Activated CD8-positive, alpha-beta memory T cell treated with anti-CD3 and anti-CD28 coated beads, Interleukin-2, amount 50 U/mL, for 4 hours (primary cell): ENCODE results near the gene PES1.
"Not testable (repeated sequence)": the region's sequence is repeated elsewhere in the genome, so short reads cannot be mapped to it uniquely, and the experiment has no call there.

Source experiments
- DNase-seq: peaks from one replicate; pipeline ENCODE4 v3.0.0-alpha.2; 2020

PES1 gene

GRCh38 chr22:30574095-30574981 lies 17.4 kb downstream of the PES1 start, which contains the start of gene GAL3ST1:
Gene GAL3ST1 (minus strand): TSS chr22:30574665. CDS start chr22:30557392, 17,273 bp downstream.
- DNase-seq = no peak

GRCh38 chr22:30573594-30574094 lies 18.1 kb downstream of the PES1 start:
- no peak for DNase-seq

GRCh38 chr22:30572840-30573593 lies 18.7 kb downstream of the PES1 start:
- DNase-seq = no peak

DNA sequence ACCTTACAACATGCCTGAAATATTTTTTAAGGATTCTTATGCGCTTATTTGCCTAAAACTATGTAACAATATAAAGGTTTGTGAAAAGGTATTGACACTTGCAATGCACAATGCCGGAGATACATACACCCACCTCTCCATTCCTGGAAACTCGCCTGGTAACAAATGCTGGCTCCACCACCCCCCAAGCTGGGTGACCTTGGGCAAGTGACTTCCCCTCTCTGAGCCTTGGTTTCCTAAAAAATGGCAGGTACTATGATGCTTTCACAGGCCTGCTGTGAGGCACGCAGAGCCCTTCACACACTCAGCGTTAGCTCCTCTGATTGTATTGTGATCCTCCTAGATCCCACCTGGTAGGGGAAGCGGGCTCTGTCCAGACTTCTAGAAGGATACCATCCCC lies 19.5 kb downstream of the PES1 start:
- no peak for DNase-seq

GRCh38 chr22:30569674-30570202 lies 22.0 kb downstream of the PES1 start:
- DNase-seq = no peak

DNA sequence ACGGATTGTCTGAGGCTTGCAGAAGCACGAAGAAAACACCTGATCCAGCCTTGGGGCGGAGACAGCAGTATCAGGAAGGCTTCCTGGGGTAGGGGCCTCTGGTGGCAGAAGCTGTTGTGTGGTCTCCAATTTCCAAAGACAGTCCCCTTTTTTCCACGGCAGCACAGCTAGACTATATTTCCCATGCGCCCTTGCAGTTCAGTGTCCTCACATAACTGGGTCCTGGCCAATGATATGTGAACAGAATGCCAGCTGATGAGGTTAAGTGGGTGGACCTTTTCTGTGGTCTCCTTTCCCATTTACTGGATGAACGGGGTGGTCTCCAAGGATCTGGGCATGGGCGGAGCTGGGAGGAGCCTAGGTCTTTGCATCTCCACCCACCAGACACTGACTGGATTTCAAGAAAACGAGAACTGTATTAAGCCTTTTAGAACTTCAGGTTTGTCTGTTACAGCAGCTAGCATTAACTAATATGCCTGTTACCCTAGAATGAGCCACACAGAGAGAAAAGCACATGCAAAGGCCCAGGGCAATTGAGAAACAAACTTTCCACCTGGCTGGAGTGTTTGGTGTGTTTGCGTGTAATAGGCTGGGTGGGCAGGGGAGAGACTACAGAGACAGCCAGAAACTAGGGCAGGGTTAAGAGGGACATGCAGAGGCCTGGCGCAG lies 23.4 kb downstream of the PES1 start:
- DNase-seq = no peak

DNA sequence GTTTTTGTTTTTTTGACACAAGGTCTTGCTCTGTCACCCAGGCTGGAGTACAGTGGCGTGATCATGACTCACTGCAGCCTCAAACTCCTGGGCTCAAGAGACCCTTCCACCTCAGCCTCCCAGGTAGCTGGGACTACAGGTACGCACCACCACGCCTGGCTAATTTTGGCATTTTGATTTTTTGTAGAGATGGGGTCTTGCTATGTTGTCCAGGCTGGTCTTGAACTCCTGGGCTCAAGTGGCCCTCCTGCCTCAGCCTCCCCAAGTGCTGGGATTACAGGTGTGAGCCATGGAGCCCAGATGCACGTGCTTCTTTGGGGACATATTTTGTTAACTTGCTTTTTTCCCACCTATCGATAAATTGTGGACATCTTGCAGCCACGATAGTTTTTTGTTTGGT lies 24.4 kb downstream of the PES1 start:
- not testable (repeated sequence) for DNase-seq

DNA sequence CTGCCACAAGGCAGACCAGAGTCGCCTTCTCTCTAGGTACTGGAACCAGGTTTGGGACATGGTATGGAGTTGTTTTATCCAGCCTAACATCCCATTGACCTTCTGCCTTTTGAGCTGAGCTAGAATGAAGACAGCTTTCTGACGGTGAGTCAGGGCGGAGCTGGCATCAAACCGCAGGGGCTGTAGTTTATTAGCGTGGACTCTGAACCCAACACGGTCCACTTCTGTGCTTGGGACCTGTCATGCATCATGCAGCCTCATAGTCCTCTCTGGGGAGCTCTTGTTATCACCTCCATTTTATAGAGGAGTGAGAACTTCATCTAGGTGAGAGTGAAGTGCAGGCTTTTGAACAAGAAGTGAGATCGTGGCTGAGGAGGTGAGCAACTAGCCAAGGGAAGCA lies 25.6 kb downstream of the PES1 start:
- no peak for DNase-seq

DNA sequence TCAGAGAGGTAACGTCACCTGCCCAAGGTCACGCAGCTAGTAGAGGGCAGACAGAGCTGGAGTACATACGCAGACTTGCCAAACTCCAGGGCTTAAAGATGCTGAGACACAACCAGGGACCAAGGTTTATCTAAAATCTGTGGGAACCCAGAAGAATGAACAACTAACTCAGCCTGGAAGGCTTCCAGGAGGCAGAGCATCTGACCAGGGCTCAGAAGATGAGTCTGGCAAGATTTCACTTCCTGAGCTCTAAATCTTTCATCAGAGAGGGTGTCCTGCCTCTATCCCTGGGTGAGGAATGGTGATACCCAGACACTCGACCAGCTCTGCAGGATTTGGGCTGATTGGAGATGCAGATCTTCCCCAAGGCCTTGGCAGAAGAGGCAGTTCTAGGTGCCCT lies 26.4 kb downstream of the PES1 start:
- DNase-seq = no peak

DNA sequence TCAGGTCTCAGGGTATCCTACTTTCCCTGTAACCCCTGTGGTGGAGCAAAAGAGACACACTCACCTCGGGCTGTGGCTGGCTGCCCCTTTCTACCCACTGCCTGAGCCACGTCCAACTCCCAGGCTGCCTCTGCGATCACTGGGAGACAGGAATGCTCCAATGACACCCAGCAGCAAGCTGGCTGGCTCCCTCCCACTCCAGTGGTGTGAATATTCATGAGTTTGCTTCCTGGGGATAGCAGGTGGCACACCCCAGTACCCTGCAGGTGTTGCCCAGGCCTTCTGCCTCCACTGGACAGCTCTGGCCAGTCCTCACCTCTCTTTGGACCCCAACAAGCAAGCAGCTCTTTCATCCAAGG lies 27.0 kb downstream of the PES1 start:
- DNase-seq = no peak

- DNase-seq = no peak
These were observed 27.5 kb downstream of the PES1 start for GRCh38 chr22:30564045-30564760.

- no peak for DNase-seq
These were observed 29.3 kb downstream of the PES1 start for GRCh38 chr22:30562366-30562765.

GRCh38 chr22:30561402-30562189 lies 30.1 kb downstream of the PES1 start:
- DNase-seq = no peak

DNA sequence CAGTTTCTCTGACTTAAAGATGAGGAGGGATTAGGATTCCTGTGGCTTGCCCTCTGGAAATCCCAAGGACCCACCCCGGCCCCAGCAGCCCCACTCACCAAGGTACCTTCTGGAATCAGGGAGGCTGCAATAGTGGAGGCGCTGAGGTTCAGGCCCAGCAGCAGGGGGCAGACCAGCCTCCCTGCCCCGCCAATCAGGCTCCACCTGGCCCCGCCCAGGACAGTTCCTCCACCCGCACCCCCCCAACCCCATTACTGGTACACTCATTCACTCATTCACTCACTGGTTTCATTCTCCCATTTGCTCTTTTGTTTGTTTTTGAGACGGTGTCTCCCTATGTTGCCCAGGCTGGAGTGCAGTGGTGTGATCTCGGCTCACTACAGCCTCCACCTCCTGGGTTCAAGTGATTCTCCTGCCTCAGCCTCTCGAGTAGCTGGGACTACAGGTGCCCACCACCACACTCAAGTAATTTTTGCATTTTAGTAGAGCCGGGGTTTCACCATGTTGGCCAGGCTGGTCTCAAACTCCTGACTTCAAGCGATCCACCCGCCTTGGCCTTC lies 31.0 kb downstream of the PES1 start:
- DNase-seq = not testable (repeated sequence)

DNA sequence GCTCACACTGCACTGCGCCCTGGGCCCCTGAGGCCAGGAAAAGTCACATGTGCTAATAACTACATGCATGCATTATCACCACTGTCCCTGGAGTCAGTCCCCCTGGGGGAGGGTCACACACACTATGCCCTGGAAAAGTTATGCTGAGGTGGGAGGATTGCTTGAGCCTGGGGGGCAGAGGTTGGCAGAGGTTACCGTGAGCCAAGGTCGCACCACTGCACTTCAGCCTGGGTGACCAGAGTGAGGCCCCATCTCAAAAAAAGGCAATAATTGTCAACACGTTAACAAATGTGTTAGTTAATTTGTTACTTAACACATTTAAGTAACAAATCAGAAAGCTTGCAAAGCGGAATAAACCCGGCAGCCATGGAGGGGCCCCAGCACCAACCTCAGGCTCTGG lies 31.8 kb downstream of the PES1 start:
- no peak for DNase-seq

GRCh38 chr22:30557243-30557642 lies 34.5 kb downstream of the PES1 start:
- DNase-seq = no peak

DNA sequence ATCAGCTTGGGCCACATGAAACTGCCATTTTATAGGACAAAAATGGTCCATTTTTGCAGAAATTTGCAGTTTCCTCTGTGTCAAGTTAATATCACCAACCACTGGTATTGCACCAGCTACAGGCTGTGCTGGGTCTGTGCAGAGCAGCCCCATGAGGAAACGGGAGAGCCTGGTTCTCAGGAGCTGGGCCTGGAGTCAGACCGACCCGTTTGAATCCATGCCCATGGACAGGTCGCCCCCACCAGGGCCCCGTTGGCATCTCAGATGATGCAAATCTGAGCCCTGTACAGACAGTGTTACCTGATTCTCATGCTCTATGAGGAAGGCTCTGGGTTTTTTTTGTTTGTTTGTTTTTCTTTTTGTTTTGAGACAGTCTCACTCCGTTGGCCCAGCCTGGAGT lies 35.3 kb downstream of the PES1 start:
- DNase-seq = no peak

DNA sequence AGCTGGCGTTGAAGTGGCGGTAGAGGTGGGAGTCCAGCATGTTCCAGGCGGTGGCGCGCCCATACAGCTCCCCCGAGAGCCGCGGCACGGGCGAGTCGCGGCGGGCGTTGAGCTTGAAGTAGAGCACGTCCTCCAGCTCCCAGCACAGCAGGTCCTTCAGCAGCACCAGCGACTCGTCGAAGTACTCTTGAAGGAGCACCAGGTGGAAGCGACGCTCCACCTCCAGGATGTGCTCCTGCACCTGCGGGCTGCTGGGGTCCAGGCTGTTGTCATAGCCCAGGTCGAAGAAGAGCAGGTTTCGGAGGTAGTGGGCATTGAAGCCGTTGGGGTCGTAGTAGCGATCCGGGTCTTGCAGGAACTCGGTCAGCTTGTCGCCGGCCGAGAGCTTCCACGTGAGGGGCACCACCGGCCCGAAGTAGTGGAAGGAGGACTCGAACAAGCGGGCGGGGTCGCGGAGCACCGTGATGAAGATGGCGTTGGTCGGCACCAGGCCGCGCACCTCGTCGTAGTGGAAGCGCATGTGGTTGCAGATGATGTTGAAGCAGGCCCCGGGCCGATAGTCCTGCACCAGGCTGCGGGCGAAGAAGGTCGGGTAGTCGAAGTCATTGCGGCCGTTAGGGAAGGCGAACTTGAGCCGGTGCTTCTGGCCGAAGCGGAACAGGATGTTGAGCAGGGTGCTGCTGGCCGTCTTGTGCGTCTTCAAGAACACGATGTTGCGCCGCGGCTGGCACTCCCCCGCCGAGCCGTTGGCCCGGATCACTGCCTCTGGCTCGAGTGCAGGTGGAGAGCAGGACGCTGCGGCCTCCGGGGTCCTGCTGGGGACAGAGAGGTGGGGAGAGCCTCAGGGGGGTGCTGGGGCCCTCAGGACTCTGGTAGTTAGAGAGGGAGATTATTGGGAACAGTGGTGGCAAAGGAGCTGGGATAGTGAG lies 36.2 kb downstream of the PES1 start:
- no peak for DNase-seq

GRCh38 chr22:30553971-30554370 lies 37.7 kb downstream of the PES1 start:
- DNase-seq = no peak

- DNase-seq = no peak
These were observed 39.0 kb downstream of the PES1 start for GRCh38 chr22:30552719-30553118.
